Measurements from ENCODE around the gene GRPEL2.

GRPEL2 gene

GRCh38 chr5:149319174-149319573 is 26.1 kb upstream of the GRPEL2 start:
- no peak for DNase-seq (ENCODE audit: low read depth in 2 of 2)

GRCh38 chr5:149320791-149321330 is 24.4 kb upstream of the GRPEL2 start:
- DNase-seq (ENCODE audit: low read depth in 2 of 2): no peak

DNA sequence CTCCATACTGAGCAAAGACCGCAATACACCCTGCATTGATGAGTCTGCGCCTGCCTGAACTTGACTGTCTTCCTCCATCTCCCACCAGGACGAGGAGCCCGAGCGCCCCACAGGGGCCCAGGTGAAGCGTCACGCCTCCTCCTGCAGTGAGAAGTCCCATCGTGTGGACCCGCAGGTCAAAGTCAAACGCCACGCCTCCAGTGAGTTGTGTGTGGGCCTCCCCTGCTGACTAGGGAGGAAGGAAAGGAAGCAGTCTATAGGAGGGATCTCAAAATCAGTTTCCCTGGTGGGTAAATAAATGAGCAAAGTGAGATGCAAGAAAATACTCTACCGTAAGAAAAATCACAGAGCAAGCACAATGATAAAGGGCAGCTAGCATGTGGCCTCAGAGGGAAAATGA is 22.8 kb upstream of the GRPEL2 start:
- no peak for DNase-seq (ENCODE audit: low read depth in 2 of 2)

- DNase-seq (ENCODE audit: low read depth in 2 of 2): no peak
Observed at GRCh38 chr5:149323210-149323609, 22.1 kb upstream of the GRPEL2 start.

GRCh38 chr5:149323621-149324205 is 21.6 kb upstream of the GRPEL2 start:
- no peak for DNase-seq (ENCODE audit: low read depth in 2 of 2)

- no peak for DNase-seq (ENCODE audit: low read depth in 2 of 2)
Observed at GRCh38 chr5:149324641-149325040, 20.7 kb upstream of the GRPEL2 start.

GRCh38 chr5:149325166-149325735 is 20.0 kb upstream of the GRPEL2 start:
- no peak for DNase-seq (ENCODE audit: low read depth in 2 of 2)

DNA sequence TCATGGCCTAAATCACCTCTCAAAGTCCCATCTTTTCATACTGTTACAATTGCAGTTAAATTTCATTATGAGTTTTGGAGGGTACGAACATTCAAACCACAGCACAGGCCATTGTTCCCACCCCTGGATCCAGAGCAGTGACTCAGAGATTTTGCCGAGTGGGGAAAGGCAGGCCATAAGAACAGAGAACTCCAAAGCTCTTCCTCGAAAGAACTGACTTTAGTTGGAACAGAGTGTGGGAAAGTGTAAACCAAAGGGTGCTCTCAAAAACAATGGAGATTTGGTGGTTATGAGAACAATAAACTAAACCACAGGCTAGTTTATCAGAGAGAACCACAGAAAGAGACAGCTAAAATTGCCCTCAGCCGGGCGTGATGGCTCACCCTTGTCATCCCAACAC is 19.4 kb upstream of the GRPEL2 start:
- no peak for DNase-seq (ENCODE audit: low read depth in 2 of 2)

DNA sequence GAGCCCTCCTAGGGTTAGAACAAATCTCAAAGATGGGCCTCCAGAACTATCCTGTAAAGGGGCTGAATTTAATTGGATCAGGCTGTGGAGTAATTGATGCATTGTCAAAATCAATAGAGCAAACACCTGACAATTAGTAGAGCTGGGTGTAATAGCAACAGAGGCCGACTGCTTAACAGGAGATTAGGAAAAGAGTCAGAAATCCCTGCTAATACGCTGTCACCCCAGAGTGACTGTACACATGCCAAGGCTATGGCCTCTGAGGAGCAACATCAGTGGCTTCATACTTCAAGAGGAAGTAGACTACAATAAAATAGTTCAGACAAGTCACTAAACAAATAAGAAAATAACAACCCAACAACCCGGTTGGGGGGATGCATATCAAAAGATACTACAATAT is 18.7 kb upstream of the GRPEL2 start:
- DNase-seq (ENCODE audit: low read depth in 2 of 2): no peak

DNA sequence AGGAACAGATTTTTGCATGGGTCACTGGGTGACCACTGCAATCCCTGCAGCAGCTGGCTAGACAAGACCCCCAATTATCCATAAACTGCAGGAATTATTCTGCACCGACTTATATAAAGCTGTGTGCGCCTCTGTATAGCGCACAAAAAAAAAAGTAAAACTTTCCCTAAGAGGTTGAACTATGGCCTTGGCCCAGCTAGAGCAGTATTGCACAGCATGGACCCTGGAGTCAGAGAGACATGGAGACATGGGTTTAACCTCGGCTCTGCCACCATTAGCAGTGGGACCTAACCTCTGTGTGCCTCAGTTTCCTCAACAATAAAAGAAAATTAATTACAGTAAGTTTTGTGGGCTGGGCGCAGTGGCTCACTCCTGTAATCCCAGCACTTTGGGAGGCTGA is 17.1 kb upstream of the GRPEL2 start:
- no peak for DNase-seq (ENCODE audit: low read depth in 2 of 2)

GRCh38 chr5:149333711-149334443 is 11.4 kb upstream of the GRPEL2 start:
- no peak for DNase-seq (ENCODE audit: low read depth in 2 of 2)

- no peak for DNase-seq (ENCODE audit: low read depth in 2 of 2)
Observed at GRCh38 chr5:149337736-149338135, 7.6 kb upstream of the GRPEL2 start.

DNA sequence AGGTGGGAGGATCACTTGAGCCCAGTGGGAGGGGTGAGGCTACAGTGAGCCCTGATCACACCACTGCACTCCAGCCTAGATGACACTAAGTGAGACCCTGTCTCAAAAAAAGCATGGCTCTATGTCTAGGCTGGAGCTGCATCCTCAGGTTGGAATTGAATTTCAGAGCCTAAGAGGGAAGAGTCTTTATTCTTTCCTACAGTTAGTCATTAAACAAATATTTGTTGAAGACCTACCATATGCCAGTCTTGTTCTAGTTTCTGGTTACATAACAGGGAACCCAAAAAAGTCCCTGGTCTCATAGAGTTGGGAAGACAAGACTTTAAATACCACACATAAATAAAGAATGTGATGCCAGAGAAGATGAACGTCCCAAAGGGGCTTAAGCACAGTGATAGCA is 6.9 kb upstream of the GRPEL2 start:
- no peak for DNase-seq (ENCODE audit: low read depth in 2 of 2)

DNA sequence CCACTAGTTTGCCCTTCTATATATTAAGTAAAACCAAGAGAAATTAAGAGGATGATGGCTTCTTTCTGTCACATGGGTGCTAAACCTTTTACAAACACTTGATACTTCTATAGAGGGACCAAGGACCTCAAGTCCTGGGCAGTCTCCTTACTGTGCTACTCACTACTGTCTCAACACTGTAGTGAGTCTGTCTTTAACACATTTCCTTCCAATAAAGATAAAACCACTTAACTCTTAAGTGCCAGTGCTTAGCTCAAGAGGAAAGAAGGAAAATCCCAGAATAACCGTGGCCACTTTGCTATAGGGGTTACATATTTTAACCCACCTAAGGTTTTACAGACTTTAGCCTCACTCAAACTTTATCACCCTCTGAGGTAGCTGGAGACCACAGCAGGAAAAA is 4.4 kb upstream of the GRPEL2 start:
- DNase-seq (ENCODE audit: low read depth in 2 of 2): no peak

DNA sequence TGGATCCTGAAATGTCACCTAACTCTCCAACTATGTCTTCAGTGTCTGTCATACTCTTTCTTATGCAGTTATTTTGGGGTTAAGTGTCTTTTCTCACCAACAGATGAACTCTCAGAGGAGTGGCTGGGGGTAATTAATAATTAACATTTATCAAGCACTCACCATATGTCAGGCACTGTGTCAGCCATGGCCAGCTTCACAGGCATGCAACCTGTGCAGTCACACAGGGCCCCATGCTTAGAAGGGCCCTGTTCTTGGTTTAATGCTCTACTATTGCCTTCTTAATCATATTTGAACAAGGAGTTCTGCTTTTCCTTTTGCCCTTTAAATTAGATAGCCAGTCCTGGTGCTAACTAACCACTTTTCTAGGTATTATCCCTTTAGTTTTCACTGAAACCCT is 3.4 kb upstream of the GRPEL2 start:
- no peak for DNase-seq (ENCODE audit: low read depth in 2 of 2)

DNA sequence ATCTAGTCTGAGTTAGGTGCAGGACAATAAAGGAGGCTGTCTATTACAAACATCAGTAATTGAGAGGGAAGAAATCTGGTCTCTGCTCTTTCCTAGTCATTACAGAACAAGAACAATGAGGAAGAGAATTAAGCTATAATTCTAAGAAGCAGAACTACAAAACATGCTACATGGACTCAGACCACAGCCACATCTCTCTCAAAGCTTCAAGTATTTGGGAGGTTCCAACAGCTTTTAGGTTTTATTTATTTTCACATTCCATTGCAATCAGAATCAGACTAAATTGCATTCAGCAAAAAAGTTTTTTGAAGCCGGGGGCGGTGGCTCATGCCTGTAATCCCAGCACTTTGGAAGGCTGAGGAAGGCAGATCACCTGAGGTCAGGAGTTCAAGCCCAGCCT is 1.1 kb upstream of the GRPEL2 start:
- no peak for DNase-seq (ENCODE audit: low read depth in 2 of 2)

- DNase-seq (ENCODE audit: low read depth in 2 of 2): no peak
Observed at GRCh38 chr5:149345892-149346222, 558 bp downstream of the GRPEL2 start.

DNA sequence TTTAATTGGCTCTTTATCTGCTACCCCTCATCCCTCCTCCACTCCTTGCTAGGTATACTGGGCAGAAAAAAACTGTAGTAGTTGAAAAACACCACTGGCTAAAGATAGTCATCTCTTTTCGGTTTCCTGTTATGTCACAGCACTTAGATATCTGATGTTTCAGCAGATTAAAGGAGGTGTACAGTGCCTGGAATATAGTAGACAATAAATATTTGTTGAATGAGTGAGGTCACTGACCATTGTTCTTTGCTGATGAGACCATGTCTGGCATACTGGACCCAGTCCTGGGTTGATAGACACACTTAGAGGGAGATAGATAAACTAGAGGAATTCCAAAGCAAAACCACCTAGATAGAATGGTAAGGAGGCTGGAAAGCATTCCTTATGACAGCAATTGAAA is 3.2 kb downstream of the GRPEL2 start:
- no peak for DNase-seq (ENCODE audit: low read depth in 2 of 2)

DNA sequence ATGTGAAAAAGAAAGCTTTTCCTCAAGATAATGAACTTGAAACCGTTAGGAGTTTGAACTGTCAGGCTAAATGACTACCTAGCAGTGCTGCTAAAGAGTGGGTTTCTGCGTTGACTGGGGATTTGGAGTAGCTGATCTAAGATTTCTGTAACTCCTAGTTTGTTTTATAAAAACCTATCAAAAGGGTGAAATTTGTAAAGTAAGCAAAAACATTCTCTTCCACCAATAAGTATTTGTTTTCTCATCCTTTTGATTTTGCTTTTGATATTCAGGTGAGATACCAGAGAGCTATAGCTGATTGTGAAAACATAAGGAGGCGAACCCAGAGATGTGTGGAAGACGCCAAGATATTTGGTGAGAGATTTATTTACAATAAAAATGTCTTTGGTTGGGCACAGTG is 4.1 kb downstream of the GRPEL2 start:
- no peak for DNase-seq (ENCODE audit: low read depth in 2 of 2)

DNA sequence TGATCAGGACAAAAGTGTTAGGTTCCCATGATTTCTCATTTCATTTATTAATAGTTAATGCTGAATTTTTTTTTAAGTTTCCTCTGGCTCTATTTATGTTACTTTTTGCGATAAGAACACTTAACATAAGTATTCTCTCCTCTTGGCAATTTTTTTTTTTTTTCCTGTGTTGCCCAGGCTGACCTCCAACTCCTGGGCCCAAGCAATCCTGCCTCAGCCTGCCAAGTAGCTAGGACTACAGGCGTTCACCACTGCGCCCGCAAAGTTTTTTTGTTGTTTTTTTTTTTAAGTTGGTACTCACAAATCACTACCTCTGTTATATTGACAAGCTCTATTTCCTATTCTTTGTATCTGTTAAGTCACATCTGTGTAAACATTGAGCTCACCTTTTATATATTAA is 6.9 kb downstream of the GRPEL2 start:
- no peak for DNase-seq (ENCODE audit: low read depth in 2 of 2)

DNA sequence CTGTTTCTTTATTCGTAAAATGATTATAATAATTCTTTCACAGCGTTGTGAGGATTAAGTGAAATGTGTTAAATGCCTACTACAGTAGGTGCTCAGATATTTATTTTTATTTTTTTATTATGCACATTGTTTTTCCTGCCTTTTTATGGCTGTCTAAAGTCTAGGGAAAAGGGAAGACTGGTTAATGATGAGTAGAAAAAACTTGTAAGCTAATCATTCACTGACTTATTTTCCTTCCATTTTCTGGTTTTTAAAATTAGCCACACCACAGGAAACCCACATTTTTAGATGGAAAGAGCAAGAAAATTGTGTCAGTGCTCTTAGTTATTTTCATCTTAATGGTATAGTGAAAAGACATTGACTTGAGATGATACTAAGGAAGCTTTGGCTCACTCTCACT is 8.6 kb downstream of the GRPEL2 start:
- no peak for DNase-seq (ENCODE audit: low read depth in 2 of 2)

DNA sequence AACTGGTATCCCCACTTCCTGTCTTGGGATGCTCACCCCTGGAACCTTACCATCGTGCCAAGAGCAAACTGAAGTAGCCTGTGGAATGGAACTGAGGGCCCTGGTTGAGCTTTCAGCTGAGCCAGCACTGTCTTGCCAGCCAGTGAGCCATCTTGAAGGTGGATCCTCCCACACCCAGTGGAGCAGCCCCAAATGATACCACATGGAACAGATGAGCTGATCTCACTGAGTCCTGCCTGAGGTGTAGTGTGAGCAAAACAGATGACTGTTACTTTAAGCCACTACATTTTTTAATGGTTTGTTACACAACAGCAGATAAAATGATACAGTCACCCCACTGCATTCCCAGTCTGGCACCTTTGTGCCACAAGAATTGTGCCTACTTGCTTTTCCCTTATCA is 10.4 kb downstream of the GRPEL2 start:
- DNase-seq (ENCODE audit: low read depth in 2 of 2): no peak

GRCh38 chr5:149356391-149356790 is 11.1 kb downstream of the GRPEL2 start:
- DNase-seq (ENCODE audit: low read depth in 2 of 2): no peak

Data from stimulated activated CD4-positive, alpha-beta T cell treated with anti-CD3 and anti-CD28 coated beads, Interleukin-1b, Interleukin-23, amount 100 ng/mL, for 4 hours (primary cell).